ENCODE results near the gene CGRRF1. TPM values are rescaled to one million over a fixed set of nuclear protein-coding genes. Genes with fewer than 3 reads are reported as not detected.

CGRRF1 gene, protein sequence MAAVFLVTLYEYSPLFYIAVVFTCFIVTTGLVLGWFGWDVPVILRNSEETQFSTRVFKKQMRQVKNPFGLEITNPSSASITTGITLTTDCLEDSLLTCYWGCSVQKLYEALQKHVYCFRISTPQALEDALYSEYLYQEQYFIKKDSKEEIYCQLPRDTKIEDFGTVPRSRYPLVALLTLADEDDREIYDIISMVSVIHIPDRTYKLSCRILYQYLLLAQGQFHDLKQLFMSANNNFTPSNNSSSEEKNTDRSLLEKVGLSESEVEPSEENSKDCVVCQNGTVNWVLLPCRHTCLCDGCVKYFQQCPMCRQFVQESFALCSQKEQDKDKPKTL
- 12.3 TPM for polyA plus RNA-seq (2012; ENCODE audit: missing spikeins)

DNA sequence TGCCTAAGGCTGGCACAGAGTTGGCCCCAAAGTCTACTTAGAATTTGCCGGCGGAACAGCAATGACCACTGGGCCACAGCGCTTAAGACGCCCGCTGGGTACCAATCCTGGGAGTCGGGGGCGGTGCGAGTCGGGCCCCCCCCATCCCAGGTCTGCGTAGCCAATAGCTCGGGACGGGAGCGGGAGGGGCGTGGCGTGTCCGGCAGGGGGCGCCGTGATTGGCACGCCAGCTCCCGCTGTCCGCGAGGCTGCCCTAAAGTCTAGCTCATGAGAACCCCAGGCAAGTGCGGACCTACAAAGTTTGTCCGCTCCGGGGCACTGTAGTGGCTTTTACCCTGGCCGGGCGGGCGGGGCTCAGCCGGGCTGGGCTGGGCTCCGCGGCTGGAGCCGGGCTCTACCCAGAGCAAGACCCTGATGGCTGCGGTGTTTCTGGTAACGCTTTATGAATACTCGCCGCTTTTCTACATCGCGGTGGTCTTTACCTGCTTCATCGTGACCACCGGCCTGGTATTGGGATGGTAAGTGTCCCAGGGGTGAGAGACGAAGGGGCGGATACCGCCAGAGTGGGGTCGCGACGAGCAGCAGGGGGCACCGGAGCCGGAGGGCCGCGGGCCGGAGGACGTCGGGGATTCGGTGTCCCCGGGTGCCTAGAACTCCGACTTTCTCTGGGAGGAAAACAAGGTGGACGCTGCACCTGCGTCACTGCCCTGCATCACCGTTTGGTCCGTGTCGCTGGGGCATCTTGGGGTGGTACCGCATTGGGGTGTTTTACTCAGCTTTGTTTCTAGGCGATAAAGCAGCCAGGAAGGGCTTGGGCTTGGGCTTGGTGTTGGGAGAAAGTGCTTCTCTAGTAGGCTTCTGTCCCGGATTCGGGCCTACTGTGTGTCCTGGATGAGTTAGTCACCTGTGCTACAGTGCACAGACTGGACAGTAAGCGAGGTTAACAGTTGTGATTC lies at the start of gene CGRRF1:
CGRRF1 (plus strand) TSS at position 361 of the 956 bp plus-strand sequence; CDS start at position 415, 54 bp downstream.
- TF ChIP-seq TAF1 (IDR thresholded peaks at IDR 0.05; ENCODE audit: borderline replicate concordance, low read depth, low read length): no peak
- 0 out of 2 replicates have a peak, but pooled peaks have one; percentile 31 for TF ChIP-seq POLR2AphosphoS5 (IDR thresholded peaks at IDR 0.05; ENCODE audit: low read depth, low read length)
- peak; percentile 61; the same call in 1 of the 2 replicates for TF ChIP-seq POLR2A (IDR thresholded peaks at IDR 0.05; ENCODE audit: low read depth, low read length)
- DNase-seq (ENCODE audit: insufficient read length) (peak; percentile 93), FAIRE-seq (peak; percentile 97)

DNA sequence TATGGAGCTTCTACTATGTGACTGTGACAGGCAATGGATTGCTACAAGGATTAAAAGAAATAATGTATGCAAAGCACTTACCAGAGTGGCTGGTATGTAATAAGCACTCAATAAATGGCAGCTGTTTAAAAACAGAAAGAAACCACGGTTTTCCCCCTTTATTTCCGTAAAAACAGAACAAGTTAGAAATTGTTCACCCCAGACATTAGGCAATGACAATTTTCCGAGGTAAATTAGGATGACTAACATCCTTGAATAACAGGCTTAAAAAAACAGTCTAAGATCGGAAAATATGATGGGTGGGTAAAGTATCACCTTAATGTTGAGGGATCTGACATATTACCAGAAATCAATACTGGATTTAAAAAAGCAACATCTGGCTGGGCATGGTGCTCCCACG lies 47.7 kb upstream of the CGRRF1 start:
- TF ChIP-seq POLR2AphosphoS5 (IDR thresholded peaks at IDR 0.05; ENCODE audit: low read depth, low read length): no peak
- FAIRE-seq: no peak
- DNase-seq (ENCODE audit: insufficient read length): no peak

DNA sequence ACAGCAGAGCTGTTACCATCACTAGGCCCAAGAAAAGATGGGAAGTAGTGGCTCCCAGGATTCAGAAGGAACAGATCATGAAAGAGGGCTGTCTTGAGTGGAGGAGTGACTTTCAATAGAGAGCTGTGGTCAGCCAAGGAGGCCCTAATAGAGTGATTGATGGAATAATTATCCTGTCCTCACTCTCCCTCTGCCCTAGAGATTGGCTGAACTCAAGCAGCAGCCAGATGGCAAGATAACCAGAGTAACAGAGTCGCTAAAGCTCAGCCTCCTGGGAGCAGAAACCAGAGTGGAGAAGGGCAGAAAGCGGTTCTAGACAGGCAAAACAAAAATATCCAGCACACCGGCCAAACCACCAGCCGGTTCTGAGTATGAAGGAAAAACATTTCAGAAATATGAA lies 44.1 kb upstream of the CGRRF1 start:
- FAIRE-seq (no peak), DNase-seq (ENCODE audit: insufficient read length) (no peak)
- TF ChIP-seq POLR2A (IDR thresholded peaks at IDR 0.05; ENCODE audit: low read depth, low read length) (no peak), TAF1 (IDR thresholded peaks at IDR 0.05; ENCODE audit: borderline replicate concordance, low read depth, low read length) (no peak), POLR2AphosphoS5 (IDR thresholded peaks at IDR 0.05; ENCODE audit: low read depth, low read length) (no peak)

DNA sequence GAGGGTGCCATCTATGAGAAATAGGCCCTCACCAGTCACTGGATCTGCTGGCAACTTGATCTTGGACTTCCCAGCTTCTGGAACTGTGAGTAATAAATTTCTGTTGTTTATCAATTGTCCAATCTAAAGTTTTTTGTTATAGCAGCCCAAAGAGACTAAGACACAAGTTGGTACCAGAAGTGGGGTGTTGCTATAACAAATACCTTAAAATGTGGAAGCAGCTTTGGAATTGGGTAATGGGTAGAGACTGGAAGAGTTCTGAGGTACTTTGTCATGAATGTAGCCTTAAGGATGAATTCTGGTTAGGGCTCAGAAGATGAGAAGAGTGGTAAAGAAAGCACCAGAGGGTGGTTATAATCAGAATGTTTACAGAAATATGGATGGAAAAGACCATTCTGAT lies 42.4 kb upstream of the CGRRF1 start:
- no peak for DNase-seq (ENCODE audit: insufficient read length)
- TF ChIP-seq POLR2AphosphoS5 (IDR thresholded peaks at IDR 0.05; ENCODE audit: low read depth, low read length): no peak
- no peak for FAIRE-seq

DNA sequence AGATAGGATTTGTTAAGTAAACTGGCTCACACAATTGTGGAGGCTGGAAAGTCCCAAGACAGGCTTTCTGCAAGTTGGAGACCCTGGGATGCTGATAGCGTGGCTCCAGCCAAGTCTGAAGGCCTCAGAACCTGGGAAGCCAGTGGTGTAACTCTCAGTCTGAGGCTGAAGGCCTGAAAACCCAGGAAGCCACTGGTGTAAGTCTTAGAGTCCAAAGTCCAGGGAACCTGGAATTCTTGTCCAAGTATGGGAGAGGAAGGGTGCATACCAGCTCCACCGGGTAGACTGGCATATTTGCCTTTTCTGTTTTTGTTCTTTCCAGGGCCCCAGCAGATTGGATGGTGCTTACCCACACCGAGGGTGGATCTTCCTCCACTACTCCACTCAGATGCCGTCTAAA lies 39.0 kb upstream of the CGRRF1 start:
- no peak for DNase-seq (ENCODE audit: insufficient read length)
- no peak for TF ChIP-seq POLR2AphosphoS5 (IDR thresholded peaks at IDR 0.05; ENCODE audit: low read depth, low read length)
- FAIRE-seq: no peak

DNA sequence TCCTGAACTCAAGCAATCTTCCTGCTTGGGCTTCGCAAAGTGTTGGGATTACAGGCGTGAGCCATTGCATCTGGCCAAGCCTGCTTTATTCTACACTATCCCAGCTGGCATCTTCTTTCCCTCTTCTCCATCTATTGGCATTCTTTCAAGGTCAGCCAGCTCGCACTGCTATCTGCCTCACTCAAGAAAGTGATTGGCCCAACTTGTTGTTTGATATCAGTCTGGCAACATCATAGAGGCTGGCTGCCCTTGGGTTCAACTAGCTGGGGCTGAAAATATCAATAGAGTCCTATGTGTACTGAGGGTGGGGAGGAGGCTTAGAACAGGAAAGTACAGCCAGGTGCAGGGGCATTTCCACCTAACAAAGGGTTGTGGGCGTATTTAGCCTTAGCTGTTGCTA lies 38.1 kb upstream of the CGRRF1 start:
- DNase-seq (ENCODE audit: insufficient read length) (no peak), FAIRE-seq (no peak)
- TF ChIP-seq POLR2AphosphoS5 (IDR thresholded peaks at IDR 0.05; ENCODE audit: low read depth, low read length) (no peak), TAF1 (IDR thresholded peaks at IDR 0.05; ENCODE audit: borderline replicate concordance, low read depth, low read length) (no peak), POLR2A (IDR thresholded peaks at IDR 0.05; ENCODE audit: low read depth, low read length) (no peak)

DNA sequence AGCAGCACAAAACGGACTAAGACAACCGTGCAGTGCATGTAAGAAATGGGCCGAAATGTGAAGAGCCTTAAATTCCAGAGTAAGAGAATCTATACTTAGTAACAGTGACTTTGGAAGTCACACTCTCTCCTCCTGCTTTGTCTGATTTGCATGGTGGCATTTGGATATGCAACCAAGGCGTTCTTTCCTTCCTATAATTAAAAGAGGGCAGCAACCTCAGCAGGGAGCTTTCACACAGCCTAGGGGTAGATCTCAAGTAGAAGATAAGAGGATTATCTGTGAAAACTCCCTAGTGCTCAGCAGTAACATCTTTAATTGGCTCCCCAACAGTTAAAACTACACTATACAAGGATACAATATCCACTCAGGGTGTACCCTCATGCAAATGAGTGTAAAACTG lies 37.4 kb upstream of the CGRRF1 start:
- TF ChIP-seq POLR2A (IDR thresholded peaks at IDR 0.05; ENCODE audit: low read depth, low read length) (no peak), TAF1 (IDR thresholded peaks at IDR 0.05; ENCODE audit: borderline replicate concordance, low read depth, low read length) (no peak), POLR2AphosphoS5 (IDR thresholded peaks at IDR 0.05; ENCODE audit: low read depth, low read length) (no peak)
- no peak for FAIRE-seq
- no peak for DNase-seq (ENCODE audit: insufficient read length)

DNA sequence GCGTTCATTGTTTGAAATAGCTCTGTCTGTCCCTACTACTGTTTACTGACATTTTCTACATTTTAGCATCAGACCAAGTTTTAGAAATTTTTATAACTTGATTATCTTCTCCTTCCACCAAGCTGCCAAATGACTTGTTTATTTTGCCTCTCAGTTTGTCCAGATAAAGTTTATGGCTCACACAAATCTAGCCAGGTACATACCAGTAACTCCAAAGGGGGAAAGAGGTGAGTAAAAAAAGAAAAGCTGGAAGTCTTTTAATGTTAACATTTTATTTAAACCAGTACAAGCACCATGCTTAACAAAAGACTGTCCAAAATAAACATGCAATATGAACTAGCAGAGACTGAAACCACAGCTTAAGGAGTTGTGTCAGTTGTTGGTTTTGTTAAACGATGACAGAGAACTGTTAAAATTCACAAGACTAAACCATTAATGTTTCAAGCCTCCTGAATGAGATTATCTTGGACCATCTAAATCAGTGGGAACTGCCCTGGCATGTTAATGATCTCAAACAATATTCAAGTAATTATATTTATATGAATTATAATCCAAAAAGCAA lies 35.4 kb upstream of the CGRRF1 start:
- DNase-seq (ENCODE audit: insufficient read length): no peak
- no peak for FAIRE-seq
- TF ChIP-seq POLR2A (IDR thresholded peaks at IDR 0.05; ENCODE audit: low read depth, low read length) (no peak), TAF1 (IDR thresholded peaks at IDR 0.05; ENCODE audit: borderline replicate concordance, low read depth, low read length) (no peak)

DNA sequence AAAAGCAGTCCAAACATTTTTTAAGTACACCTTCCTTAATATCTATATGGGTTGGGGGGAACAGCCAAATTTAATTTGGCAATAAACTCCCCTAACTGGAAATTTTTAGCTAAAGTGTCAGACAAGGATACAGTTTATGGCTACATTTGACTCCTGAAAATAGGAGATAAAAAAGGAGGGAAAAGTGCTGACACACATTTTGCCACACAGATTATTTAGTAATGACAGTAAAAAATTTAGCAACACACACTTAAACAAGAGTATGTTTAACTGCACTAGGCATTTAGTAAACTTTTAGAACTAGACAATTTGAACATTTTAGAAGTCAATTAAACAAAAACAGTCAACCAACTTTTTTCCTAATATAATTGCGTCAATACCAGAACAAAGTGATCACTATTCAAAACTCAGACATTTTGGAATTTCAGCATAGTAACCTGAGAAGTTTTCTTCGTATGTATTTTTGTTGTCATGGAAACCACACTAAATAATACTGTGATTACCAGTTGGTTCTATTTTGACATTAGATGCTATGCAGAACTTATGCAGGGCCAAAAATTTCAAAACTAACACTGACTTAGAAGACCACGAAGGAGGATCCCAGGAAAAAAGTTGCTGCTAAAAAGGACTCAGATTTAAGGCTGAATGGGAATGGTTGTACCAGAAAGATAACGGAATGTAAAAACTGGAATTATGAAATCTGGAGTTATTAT lies 34.4 kb upstream of the CGRRF1 start:
- FAIRE-seq (peak; percentile 42), DNase-seq (ENCODE audit: insufficient read length) (no peak)
- TF ChIP-seq POLR2A (IDR thresholded peaks at IDR 0.05; ENCODE audit: low read depth, low read length): no peak
- no peak for TF ChIP-seq POLR2AphosphoS5 (IDR thresholded peaks at IDR 0.05; ENCODE audit: low read depth, low read length)
- no peak for TF ChIP-seq TAF1 (IDR thresholded peaks at IDR 0.05; ENCODE audit: borderline replicate concordance, low read depth, low read length)

DNA sequence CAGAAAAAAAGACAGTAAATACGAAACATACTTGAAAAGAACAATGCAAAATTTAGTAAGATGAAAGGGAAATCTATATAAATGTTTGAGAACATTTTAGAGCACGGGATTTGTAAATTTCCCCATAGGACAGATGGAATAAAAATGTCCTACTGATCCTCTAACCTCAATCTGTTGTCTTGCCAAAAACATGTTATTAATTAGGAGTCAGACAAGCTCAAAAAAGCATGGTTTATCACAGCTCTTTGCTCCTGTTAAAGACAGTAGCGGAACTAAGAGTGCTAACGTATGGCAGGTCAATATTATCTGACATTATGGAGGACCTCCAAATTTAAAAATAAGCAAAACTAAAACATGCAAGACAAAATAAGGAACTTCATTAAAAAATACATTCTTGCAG lies 33.8 kb upstream of the CGRRF1 start:
- DNase-seq (ENCODE audit: insufficient read length) (no peak), FAIRE-seq (no peak)
- TF ChIP-seq POLR2A (IDR thresholded peaks at IDR 0.05; ENCODE audit: low read depth, low read length) (no peak), POLR2AphosphoS5 (IDR thresholded peaks at IDR 0.05; ENCODE audit: low read depth, low read length) (no peak), TAF1 (IDR thresholded peaks at IDR 0.05; ENCODE audit: borderline replicate concordance, low read depth, low read length) (no peak)

DNA sequence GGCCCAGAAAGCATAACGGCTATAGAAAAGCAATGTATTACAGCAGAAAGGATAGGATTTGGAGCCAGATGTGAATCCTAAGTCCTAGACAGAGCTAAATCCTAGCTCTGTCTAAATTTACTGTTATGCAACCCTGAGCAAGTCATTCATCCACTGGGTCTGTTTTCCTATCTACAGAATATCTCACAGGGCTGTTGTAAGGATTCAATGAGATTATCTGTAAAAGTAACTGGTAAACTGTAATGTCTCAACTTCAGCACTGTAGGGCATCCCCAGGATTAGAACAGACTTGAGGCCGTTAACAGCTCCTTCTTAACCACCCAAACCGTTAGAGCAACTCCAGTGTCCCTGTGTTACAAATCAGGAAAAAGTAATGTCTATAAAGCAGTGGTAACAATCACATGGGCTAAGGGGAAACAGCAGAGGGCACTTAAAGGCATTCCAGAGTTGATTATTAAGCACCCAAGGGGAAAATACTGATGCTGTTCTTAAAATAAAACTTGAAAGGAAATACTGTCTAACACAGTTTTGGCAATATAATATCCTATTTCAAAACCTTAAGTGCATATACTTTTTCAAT lies 31.0 kb upstream of the CGRRF1 start:
- FAIRE-seq (no peak), DNase-seq (ENCODE audit: insufficient read length) (no peak)
- TF ChIP-seq POLR2AphosphoS5 (IDR thresholded peaks at IDR 0.05; ENCODE audit: low read depth, low read length): no peak
- TF ChIP-seq TAF1 (IDR thresholded peaks at IDR 0.05; ENCODE audit: borderline replicate concordance, low read depth, low read length): no peak
- no peak for TF ChIP-seq POLR2A (IDR thresholded peaks at IDR 0.05; ENCODE audit: low read depth, low read length)

All from GM12892 (cell line).